Measurements from ENCODE around the gene EIF5AL1.

- TF ChIP-seq CTCF (IDR thresholded peaks at IDR 0.05) (no peak), POLR2A (IDR thresholded peaks at IDR 0.05) (no peak)
Observed at GRCh38 chr10:79560160-79560709, 47.9 kb downstream of the EIF5AL1 start, which contains the start of gene SFTPA2.
